GM21381 (cell line): ENCODE results near the gene SLC2A6.
A peak's percentile ranks its signal among the peaks of the same experiment; 100 is the strongest.

Experiments
- ATAC-seq: cut with Tn5 transposase; IDR thresholded peaks from one replicate; pipeline ENCODE4 v1.9.1; 2021; ENCODE audit warnings: mild to moderate bottlenecking, moderate library complexity; ENCODE audit not compliant: unreplicated experiment

Gene SLC2A6

DNA sequence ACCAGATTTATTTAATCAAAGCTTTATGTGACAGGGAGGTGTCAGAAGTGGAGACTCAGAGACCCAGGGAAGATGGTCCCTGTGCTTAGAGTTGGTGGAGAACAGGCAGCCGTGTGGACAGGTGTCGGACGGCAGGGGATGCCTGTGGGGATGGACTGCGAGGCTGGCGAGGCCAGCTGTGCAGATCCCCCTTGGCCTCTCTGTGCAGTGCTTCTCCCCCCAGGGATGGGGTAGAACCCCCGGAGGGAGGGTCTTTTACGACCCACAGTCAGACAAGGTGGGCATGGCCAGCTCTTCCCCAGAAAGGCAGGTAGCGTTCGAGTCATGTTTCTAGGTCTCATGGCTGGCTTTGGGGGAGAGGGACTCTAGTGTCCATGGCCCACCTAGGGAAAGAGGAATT, 4.7 kb upstream of the SLC2A6 start:
- ATAC-seq: no peak

DNA sequence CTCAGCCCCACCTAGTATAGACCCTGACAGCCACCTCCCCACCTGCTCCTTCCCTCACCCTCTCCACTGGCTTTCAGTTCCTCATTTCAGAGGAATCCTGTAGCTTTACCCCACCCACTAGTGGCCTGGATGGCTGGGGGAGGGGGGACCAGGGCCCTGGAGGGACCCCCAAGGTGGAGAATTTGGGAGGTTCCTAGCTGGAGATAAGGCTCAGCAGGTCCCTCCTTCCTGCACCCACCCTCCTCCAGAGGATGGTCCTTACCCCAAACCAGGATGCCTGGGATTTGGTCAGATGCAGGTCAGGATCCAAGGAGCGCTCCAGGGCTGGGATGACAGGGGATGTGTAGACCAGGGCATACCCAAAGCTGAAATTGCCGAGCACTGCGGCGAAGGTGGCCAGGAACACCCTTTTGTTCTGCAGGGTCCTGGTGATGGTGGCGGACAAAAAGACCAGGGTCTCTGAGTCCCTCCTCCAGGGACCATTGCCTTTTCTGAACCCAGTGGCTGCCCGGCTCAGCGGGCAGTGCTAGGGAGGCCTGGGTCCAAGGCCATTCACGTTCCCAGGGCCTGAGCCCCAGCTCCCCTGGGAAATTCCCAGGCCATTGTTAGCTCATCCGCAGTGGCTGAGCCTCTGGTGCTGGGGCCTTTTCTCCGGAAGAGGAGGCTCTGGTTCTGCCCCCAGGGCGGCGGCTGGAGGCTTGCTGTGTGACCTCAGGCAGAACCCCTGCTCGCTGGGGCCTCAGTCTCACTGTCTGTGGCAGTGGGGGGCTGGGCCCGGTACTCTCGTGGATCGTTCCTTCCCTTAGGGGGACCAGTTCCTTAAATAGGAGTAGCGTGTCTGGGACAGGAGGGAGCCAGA, 678 bp downstream of the SLC2A6 start:
- ATAC-seq: peak; percentile 35

DNA sequence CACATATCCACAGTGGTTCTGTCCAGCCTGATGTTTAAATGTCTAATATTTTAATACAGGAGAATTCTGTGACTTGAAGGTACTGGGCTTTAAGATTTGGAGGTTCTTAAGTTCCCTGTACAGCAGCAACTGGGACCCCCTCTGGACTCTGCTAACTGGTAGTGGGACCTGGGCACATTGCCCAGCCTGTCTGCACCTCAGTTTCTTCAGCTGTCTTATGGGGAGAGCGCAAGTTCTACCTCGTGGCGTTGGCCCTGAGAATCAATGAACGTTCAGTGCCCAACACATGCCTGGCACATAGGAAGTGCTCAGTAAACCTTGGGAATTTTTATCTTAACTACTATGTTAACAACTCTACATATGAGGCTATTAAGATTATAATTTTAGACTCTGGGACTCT, 1.4 kb downstream of the SLC2A6 start:
- no peak for ATAC-seq

DNA sequence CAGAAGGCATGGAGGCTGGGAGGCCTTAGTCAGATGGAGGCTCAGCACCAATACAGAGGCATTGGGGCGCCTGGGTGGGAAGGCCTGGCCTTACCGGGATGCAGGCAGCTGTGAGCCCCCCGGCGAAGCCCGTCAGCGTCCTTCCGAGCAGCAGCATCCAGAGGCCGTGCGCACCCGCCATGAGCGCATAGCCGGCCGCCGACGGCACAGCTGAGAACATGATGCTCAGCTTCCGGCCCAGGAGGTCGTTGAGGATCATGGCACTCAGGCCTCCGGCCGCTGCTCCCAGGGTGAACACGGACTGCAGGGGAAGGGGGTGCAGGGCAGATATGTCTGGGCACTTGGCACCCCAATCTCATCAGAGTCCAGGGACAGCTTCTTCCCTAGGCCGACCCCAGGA, 2.0 kb downstream of the SLC2A6 start:
- no peak for ATAC-seq

DNA sequence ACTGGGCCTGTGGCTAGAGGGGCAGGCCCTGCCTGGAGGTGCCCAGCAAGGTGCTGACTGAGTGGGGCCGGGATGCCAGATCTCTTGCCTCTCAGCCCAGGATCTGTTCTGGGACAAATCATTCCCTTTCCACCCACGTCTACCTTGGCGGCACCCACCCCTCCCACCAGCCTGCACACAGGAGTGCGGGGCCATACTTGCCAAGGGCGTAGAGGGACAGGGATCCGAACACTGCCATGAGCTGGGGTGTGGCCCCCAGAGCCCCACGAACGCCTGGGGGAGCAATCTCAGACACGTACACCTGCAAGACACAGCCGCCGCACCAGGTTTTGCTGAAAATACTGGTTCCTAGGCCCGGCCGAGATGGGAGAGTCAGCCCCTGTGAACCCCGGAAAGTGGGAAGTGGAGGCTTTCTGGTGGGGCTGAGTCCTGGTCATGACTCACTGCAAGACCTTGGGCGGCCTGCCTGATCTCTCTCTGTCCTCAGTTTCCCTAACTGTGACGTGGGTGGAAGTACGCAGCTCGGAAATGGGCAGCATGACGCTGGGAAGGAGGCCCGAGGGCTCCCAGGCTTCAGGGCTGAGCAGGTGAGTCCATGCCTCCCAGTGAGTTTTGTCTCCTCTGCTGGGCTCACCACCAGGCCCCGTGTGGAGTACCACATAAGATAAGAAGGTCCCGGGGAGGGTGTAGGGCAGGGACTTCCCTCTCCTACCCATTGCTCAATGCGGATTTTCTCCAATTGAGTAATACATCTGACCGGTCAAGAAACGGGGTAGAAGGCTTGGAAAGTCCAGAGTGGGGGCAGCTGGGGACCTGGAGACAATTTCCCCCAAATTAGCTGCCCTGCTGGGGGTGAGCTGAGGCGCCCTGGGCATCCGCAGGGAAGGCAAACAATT, 2.6 kb downstream of the SLC2A6 start:
- ATAC-seq: no peak

DNA sequence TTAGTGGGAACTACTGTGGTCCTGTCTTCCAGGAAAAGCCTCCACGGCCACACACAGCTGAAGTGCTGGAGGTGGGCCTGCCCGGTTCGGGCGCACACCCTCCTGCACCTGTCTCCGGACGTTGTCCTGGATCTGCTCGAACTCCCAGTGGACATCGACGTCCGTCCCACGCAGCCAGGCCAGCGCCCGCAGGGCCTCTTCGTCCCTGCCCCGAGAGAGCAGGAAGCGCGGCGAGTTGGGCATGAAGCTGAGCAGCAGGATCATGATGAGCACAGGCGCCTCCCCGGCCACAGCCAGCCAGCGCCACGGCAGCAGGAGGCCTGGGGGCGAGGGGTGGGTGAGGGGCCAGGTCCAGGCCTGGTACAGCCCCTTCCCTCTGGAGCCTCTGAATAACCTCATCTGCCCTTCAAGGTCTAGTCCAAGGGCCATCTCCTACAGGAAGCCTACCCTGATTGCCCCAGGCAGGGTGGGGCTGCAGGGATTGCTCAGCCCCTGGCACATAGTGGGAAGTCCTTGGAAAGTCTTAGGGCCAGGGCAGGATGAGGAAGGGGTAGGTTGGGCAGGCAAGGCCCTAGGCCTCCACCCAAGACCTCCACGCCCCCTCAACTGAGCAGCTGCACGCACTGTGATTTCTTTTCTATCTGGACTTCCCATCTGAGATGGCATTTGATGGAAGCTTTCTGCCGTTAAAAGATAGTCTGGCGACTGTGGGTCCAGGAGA, 3.4 kb downstream of the SLC2A6 start:
- no peak for ATAC-seq

DNA sequence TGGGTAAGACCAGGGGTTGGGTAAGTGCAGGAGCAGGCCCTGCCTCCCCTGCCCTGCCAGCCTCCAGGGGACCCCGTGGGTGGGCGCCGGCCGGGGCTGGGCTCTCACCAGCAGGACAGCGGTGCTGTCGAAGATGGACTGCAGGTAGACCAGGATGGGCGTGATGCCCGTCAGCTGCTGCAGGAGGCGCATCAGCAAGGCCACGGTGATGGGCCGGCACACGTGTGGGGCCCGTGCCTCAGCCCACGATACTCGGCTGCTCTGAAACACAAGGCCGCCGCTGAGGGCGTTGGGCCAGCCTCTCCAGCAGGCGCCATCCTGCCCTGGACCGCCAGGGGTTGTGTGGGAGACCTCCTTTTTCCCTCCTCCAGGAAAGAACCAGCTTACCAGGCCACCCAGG, 4.0 kb downstream of the SLC2A6 start:
- ATAC-seq: no peak

DNA sequence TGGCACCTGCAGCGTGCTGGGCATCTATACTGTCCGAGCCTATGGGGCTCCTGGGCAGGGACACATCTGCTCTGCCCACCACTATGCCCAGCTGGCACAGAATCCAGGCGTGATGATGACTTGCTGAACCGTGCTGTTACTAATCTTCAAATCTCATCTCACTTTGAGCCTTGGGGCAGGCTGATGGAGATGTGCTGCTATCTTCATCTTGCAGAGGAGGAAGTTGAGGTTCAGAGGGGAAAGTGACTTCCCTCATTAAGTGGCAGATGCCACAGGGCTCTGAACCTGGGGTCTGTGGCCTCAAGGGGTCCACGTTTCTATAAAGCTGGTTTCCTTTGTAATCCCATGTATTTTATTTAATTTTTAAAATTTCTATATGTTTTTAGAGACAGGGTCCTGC, 4.7 kb downstream of the SLC2A6 start:
- no peak for ATAC-seq

DNA sequence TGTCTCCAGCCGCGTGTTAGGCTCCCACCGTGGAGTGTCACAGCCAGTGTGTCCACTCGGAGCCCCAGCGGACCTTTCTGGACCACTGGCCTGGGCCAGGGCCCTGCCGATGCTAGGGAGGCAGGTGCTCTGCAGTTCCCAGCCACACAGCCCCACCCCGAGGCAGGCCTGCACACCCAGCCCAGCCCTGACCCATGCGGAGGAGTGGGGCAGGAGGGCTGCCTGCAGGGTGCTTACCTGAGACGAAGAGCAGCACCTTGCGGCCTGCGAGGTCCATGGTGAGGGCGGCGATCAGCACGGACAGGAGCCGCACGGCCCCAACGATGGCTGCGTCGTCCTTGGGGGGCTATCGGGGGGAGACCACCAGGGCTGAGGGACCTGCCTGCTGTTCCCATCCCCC, 5.2 kb downstream of the SLC2A6 start:
- ATAC-seq: no peak

DNA sequence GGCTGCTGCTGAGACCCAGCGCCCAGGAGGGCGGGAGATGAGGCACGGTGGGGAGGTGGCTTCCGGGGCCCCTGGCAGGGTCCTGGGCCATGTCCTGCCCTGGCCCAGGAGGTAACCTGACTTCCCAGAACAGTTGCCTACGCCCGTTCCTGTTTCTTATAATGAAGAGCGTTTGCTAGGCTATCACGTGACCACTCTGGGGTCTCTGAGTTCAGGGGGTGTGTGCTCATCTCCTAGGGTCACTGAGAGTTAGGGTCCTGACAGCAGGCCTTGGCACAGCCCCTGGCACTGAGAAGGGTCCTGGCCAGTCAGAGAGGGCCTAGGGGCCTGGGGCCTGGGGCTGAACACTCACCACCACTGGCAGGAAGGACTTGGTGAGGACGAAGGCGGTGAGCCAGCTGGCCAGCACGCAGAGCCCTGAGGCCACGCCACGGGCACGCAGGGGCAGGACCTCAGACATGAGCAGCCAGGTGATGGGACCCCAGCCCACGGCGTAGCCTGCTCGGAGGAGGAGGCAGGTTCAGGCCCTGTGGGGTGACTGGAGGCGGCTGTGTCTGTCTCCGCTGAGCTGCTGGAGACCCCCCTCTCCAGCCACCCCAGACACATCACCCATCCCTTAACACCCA, 6.0 kb downstream of the SLC2A6 start:
- ATAC-seq: no peak

DNA sequence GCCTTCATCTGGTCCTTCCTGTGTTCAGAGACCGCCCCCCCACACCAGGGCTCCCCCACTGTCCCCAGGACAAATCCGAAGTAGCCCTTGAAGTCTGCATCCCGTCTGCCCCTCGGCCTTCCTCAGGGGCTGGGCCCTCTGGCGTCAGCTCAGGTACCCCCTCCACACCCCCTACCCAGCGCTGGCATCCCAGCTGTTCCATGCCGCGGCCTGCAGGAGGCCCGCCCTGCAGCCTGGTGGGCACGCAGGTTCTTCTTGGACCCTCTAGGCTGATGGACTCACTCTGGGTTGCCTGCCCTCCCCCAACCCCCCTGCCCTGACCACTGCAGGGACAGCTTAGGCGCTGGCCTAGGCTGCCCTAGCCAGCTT, 6.6 kb downstream of the SLC2A6 start:
- no peak for ATAC-seq

DNA sequence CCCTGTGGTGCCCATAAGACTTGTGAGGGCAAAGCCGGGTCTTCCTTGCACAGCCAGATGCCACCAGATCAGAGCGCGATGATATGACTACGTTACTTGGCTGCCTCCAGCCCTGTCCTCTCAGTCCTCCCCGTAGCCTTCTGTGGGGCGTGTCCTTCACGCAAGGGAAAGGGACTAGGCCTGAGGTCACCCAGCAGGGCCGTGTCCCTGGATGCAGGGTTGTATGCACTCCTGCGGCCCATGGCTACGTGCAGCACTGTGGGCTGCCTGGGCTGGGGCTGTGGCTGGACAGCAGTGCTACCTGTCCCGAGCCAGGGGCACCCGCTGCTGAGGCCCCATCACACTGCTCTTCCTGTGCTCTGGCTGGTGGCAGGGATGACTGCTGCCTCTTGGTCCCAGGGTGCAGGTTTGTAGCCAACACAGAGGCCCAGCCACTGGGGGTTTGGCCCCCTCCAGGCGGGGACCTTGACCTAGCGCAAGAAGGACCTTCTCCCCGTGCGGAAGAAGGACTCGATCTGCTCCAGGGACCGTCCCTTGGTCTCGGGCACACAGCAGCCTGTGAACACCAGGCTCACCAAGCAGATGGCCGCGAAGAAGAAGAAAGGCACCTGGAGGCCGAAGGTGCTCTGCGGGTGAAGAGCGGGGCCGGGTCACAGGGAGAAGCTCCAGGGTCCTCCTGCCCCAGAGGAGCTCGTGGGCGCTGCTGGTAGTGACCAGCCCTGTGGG, 7.2 kb downstream of the SLC2A6 start:
- ATAC-seq: no peak

DNA sequence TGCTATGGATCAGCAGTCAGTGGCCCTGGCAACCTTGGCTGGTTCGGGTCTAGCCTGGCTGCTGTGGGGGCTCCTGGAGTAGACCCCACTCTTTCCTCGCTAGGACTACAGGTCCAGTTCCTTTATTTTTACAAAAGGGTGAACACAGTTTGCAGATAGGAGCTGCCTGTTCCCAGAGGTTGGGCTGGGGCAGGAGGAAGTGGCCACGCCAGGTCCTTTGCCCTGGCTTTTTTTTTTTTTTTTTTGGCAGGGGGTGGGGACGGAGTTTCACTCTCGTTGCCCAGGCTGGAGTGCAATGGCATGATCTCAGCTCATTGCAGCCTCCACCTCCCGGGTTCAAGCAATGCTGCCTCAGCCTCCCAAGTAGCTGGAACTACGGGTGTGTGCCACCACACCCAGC, 7.9 kb downstream of the SLC2A6 start:
- no peak for ATAC-seq

DNA sequence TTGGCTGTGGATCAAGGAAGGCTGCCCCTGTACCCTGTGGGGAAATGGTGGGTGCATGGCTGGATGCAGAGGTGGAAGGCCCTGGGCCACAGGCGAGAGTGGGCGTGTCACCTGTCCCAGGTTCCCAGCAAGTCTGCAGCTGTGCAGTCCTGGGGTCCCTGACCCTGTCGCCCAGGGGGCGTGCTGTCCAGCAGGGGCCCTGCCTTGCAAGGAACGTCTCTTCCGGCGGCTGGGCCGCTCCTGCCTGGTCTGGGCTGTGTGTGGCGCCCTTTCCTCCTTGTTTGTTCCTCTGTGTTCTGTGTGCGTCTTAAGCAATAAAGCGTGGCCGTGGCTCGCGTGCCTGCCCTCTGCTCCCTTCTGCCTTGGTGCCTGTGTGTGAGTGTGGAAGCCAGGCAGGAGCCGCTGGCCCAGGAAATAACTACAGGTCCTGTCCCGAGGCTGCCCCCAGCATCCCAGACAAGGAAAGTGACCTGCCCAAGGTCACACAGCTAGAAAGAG, 8.4 kb downstream of the SLC2A6 start:
- ATAC-seq: no peak

DNA sequence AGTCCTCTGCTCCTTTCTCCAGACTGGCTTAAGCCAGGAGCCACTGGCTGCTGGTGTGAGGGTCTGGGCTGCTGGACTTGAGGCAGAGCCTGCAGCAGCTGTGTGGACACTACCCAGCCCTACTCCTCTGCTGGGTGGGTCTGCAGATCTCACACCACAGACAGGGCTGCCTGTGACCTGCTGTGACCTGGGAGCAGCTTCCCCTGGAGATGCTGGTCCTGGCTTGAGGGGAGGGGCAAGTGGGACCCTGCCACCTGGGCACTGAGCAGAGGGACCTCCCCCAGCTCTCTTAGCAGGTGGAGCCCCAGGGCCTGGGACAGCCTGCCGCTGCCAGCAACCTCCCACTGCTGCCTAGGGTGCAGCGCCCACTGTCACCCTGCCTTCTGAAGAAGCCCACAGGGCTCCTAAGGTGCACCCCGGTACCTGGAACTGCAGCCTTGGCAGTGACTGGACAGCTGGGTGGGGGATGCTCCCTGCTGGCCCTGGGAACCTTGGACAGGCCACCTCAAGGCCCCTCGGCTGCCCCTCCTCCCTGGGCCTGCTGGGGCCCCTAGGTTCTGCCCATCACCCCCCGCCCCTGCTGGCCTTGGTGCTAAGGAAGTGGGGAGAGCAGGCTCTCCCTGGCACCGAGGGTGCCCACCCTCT, 10.0 kb downstream of the SLC2A6 start:
- no peak for ATAC-seq

DNA sequence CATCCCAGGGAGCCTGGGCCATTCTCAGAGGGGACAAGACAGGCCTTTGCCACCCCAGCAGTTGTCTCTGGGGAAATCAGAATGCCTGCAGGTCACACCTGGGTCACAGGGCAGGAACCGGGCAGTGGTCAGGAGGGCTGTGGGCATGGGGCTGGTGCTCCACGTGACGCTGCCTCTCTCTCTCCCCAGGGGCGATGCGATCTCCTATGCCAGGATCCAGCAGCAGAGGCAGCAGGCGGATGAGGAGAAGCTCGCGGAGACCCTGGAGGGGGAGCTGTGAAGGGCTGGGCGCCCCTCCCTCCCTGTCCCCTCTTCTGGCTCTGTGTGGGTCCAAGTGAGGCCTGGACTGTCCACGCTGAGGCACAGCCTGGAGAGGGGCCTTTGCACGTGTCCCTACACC, 10.5 kb downstream of the SLC2A6 start:
- ATAC-seq: no peak

DNA sequence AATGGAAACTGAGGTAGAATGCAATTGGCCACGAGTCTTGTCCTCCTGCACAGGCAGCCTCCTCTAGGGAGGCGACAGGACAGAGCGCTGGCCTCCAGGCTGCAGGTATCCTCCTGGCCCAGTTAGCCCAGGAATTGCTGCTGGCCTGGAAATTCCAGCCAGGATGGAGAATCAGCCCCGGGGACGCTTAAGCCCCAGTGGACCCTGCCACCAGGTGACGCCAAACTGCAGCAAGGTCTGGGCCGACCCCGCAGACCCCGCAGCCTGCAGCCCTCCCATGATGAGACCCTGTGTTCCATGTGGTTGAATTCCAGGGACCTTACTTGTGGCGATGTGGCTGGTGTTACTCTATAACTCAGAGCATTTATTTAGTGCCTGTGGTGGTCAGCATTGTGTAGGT, 11.8 kb downstream of the SLC2A6 start:
- ATAC-seq: no peak

DNA sequence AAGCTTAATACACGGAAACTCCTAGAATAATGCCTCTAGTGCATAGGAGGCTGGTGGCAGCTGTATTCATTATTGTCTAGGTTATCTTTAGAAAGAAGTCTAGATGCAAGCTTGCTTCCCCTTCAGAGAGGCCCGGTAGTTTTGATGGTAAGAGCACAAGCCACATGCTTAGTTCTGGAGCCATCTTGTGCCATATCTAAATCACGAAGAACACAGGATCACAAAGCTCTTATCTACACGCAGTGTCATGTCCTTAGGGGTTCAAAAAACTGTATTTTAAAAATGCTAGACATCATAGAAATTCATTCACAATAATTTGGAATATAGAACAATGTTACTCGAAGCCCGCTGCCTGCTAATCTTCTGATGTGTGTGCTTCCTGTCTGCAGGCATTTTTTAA, 12.9 kb downstream of the SLC2A6 start:
- ATAC-seq: no peak

DNA sequence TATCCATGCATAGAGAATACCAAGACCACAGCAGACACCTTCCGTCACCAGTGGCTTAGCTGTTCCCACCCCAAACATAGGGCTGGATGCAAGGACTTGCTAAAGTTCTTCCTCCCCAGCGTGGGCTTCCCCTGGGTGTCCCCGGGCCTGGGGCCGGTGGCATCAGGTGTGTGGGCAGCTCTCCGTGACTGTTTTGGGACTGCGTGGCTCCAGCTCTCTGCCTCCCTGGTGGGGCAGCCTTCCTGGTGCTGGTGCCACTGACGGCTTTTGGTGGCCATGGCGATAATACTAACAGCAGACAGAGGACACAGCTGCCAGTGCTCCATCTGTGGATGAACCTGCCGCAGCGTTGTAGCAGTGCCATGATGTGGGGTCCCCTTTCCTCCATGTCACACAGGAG, 14.3 kb downstream of the SLC2A6 start:
- no peak for ATAC-seq
